Measurements from ENCODE around the gene CD59.

CD59 gene

DNA sequence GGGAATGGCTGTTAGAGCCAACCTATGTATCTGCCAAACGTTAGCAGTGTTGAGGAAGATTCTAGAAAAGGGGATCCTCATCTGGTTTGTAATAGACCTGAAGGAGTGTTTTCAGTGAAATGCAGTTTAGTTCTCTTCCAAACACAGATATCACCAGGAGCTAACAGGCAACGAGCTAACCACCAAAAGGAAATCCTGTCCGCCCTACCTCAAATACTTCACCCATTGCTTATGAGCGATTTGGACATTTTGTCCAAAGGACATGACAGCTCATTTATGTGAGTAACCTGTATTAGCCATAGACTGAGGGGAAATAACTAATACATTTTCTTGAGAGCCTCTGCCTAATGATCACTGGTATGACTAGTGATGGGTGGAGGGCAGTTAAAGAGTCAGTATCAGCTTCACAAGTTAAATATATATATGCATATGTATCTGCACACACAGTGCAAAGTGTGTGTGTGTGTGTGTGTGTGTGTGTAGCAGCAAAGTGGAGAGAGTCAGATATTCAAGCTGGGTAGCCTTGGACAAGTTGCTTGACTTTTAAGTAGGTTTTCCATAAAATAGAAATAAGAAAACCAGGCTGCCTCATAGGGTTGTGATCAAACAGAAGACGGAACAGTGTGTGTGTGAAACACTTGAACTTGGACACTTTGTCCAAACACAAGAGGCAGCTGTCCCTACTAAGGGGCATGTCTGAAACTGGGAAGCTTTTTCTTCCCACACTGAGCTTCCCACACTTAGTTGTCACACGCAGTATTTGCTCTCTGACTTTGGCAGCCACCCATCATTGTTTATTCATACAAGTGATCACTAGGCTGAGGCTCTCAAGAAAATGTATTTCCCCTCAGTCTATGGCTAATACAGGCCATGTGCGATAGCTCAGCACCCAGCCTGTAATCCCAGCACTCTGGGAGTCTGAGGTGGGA is 34.7 kb downstream of the CD59 start:
- no peak for DNase-seq (ENCODE audit: low spot score)
- H3K27ac ChIP-seq (ENCODE audit: poor library complexity, severe bottlenecking), result peak overlapping the region; percentile 100
- H3K4me3 ChIP-seq (ENCODE audit: severe bottlenecking), result peak overlapping the region; percentile 37
- H3K9me3 ChIP-seq (ENCODE audit: severe bottlenecking), result no peaks in the 10 kb centered on the region
- TF ChIP-seq, protein P1, sequence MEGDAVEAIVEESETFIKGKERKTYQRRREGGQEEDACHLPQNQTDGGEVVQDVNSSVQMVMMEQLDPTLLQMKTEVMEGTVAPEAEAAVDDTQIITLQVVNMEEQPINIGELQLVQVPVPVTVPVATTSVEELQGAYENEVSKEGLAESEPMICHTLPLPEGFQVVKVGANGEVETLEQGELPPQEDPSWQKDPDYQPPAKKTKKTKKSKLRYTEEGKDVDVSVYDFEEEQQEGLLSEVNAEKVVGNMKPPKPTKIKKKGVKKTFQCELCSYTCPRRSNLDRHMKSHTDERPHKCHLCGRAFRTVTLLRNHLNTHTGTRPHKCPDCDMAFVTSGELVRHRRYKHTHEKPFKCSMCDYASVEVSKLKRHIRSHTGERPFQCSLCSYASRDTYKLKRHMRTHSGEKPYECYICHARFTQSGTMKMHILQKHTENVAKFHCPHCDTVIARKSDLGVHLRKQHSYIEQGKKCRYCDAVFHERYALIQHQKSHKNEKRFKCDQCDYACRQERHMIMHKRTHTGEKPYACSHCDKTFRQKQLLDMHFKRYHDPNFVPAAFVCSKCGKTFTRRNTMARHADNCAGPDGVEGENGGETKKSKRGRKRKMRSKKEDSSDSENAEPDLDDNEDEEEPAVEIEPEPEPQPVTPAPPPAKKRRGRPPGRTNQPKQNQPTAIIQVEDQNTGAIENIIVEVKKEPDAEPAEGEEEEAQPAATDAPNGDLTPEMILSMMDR (IDR thresholded peaks at IDR 0.05; ENCODE audit: poor library complexity, severe bottlenecking), result no peak
- no peaks in the 10 kb centered on the region for H3K27me3 ChIP-seq (ENCODE audit: insufficient read depth, poor library complexity, severe bottlenecking)
- peak; percentile 34 for ATAC-seq (ENCODE audit: low read depth)
- peaks cover 65% of the 10 kb centered on the region for H3K4me1 ChIP-seq (ENCODE audit: insufficient read depth, poor library complexity, severe bottlenecking)
- peaks cover 18% of the 10 kb centered on the region for H3K36me3 ChIP-seq (ENCODE audit: low read depth)

DNA sequence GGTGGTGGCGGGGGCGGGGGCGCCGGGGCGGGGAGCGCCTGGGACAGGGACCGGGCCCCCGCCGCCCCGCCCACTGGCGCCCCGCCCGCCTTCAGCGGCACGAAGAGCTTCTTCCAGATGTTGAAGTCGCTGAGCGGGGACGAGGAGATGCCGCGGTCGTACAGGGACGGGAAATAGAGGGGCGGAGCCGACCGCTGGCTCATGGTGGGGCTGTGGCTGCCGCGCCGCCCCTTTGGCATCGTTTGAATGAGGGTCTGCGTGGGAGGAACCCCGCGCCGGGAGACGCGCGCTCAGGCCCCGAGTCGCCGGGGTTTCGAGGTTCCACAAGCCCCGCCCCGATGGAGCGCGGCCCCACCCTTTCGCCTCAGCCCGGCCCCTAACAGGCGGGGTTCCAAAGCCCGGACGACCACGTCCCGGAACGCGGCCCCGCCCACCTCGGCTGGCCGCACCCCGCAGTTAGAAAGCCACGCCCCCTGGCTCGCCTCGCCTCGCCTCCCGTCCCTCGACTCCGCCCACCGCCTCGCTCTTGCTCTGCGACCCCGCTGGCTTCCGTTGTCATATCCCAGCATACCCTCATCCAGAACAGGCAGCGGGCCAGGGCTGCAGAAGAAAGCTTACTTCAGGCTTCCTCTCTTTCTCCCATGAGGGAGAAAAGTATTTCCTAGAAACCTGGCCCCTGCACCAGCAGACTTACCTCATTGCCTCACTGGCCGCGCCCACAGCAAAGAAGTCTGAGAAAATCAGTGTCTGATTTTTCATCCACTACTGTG is 35.5 kb downstream of the CD59 start, which contains the start of gene C11orf91:
C11orf91 (minus strand) TSS at position 325 of the 770 bp plus-strand sequence; CDS start at position 239, 86 bp downstream.
- Histone ChIP-seq H3K9me3 (ENCODE audit: severe bottlenecking) (no peaks in the 10 kb centered on the region), H3K36me3 (ENCODE audit: low read depth) (peaks cover 9% of the 10 kb centered on the region), H3K27ac (ENCODE audit: poor library complexity, severe bottlenecking) (peak within 1 kb of the TSS; percentile 100), H3K4me3 (ENCODE audit: severe bottlenecking) (peak within 1 kb of the TSS; percentile 37), H3K27me3 (ENCODE audit: insufficient read depth, poor library complexity, severe bottlenecking) (no peaks in the 10 kb centered on the region), H3K4me1 (ENCODE audit: insufficient read depth, poor library complexity, severe bottlenecking) (peaks cover 63% of the 10 kb centered on the region)
- ATAC-seq (ENCODE audit: low read depth) (peak; percentile 56), DNase-seq (ENCODE audit: low spot score) (peak; percentile 96)
- TF ChIP-seq, protein P1 (IDR thresholded peaks at IDR 0.05; ENCODE audit: poor library complexity, severe bottlenecking), result no peak

DNA sequence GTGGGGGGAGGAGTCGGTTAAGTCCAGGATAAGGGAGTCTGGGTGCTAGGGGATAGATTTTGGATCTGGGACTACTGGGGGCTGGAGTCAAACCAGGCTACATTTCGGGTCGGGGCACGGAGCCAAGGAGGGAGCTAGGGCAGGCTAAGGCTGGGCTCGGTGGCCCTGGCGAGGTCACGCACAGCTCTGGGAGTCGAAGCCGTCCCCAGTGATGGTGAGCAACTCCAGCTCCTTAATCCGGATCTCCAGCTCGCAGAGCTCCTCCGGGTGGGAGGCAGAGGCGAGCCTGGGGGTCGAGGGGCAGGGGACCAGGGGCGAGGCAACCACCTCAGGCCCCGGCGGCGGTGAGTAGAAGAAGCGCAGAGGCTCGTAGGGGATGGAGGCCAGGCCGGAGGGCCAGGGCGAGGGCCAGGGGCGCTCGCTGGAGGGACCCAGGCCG is 36.1 kb downstream of the CD59 start:
- Histone ChIP-seq H3K27ac (ENCODE audit: poor library complexity, severe bottlenecking) (peak overlapping the region; percentile 100), H3K4me1 (ENCODE audit: insufficient read depth, poor library complexity, severe bottlenecking) (peaks cover 61% of the 10 kb centered on the region), H3K4me3 (ENCODE audit: severe bottlenecking) (peak overlapping the region; percentile 12), H3K36me3 (ENCODE audit: low read depth) (peaks cover 5% of the 10 kb centered on the region), H3K27me3 (ENCODE audit: insufficient read depth, poor library complexity, severe bottlenecking) (no peaks in the 10 kb centered on the region), H3K9me3 (ENCODE audit: severe bottlenecking) (no peaks in the 10 kb centered on the region)
- TF ChIP-seq, protein P1 (IDR thresholded peaks at IDR 0.05; ENCODE audit: poor library complexity, severe bottlenecking), result no peak
- no peak for DNase-seq (ENCODE audit: low spot score)
- no peak for ATAC-seq (ENCODE audit: low read depth)

DNA sequence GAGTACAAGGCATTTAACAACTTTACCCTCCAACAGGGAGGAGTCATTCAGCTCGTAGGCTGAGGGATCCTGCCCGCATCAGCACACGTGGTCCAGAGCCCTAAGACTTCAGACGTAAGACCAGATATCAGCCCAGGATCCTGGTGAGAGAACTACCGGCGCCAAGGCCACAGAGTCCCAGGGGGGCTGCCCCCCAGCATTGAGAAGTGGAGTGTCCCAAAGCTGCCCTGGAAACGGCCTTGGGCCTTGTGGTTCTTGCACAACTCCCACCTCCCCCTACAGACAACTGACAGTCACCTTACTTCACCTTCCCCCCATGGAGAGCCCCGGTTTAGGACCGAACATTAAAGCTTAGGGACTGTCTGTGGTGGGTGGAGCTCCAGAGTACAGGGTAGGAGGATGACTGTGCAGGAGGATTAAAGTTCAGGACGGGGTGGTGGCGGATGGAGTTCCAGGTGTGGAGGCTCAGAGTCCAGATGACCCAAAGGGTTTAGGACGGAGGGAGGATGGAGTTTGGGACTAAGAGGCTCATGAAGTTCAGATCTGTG is 36.6 kb downstream of the CD59 start:
- DNase-seq (ENCODE audit: low spot score), result no peak
- H3K36me3 ChIP-seq (ENCODE audit: low read depth), result peaks cover under 1% of the 10 kb centered on the region; the same call in 1 of the 2 replicates
- peaks cover 56% of the 10 kb centered on the region for H3K4me1 ChIP-seq (ENCODE audit: insufficient read depth, poor library complexity, severe bottlenecking)
- H3K27me3 ChIP-seq (ENCODE audit: insufficient read depth, poor library complexity, severe bottlenecking), result no peaks in the 10 kb centered on the region
- no peaks in the 10 kb centered on the region for H3K9me3 ChIP-seq (ENCODE audit: severe bottlenecking)
- ATAC-seq (ENCODE audit: low read depth), result peak; percentile 13; the same call in 2 of the 3 replicates
- H3K27ac ChIP-seq (ENCODE audit: poor library complexity, severe bottlenecking), result peak overlapping the region; percentile 100
- TF ChIP-seq, protein P1 (IDR thresholded peaks at IDR 0.05; ENCODE audit: poor library complexity, severe bottlenecking), result no peak
- peak overlapping the region; percentile 12 for H3K4me3 ChIP-seq (ENCODE audit: severe bottlenecking)
